Measurements from ENCODE around the gene LRRIQ4.
A peak's percentile ranks its signal among the peaks of the same experiment; 100 is the strongest.

LRRIQ4 gene

DNA sequence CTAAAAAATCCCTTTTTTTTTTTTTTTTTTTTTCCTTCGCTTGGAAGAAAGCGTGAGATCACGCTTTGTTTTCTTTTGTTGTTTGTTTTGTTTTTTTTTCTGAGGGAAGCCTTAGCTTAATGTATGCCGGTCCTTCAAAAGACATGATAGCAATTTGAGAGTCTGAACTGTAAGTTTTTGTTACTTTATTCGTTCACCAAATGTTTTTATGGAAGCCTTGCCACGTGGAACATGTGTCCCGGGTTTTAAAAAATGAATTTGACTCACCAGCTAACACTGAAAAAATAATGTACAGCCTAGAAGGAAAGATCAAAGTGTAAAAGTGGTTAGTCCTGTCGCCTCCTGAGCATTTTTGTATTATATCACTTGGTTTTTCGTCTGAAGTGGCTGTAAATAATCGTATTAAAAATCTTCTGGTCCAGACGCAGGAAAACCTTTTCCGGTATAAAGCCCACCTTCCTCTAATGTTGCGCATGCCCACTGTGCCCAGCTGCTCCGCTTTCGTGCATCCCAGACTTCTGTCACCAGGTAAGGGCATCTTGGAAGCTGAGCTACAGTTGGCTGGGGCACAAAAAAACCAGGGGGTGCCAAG, 40.3 kb upstream of the LRRIQ4 start:
- TF ChIP-seq, protein P1, sequence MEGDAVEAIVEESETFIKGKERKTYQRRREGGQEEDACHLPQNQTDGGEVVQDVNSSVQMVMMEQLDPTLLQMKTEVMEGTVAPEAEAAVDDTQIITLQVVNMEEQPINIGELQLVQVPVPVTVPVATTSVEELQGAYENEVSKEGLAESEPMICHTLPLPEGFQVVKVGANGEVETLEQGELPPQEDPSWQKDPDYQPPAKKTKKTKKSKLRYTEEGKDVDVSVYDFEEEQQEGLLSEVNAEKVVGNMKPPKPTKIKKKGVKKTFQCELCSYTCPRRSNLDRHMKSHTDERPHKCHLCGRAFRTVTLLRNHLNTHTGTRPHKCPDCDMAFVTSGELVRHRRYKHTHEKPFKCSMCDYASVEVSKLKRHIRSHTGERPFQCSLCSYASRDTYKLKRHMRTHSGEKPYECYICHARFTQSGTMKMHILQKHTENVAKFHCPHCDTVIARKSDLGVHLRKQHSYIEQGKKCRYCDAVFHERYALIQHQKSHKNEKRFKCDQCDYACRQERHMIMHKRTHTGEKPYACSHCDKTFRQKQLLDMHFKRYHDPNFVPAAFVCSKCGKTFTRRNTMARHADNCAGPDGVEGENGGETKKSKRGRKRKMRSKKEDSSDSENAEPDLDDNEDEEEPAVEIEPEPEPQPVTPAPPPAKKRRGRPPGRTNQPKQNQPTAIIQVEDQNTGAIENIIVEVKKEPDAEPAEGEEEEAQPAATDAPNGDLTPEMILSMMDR (IDR thresholded peaks at IDR 0.05; ENCODE audit: low read depth, low read length): no peak
- H3K4me3 ChIP-seq (ENCODE audit: low read depth, low read length): peak overlapping the region; percentile 71

DNA sequence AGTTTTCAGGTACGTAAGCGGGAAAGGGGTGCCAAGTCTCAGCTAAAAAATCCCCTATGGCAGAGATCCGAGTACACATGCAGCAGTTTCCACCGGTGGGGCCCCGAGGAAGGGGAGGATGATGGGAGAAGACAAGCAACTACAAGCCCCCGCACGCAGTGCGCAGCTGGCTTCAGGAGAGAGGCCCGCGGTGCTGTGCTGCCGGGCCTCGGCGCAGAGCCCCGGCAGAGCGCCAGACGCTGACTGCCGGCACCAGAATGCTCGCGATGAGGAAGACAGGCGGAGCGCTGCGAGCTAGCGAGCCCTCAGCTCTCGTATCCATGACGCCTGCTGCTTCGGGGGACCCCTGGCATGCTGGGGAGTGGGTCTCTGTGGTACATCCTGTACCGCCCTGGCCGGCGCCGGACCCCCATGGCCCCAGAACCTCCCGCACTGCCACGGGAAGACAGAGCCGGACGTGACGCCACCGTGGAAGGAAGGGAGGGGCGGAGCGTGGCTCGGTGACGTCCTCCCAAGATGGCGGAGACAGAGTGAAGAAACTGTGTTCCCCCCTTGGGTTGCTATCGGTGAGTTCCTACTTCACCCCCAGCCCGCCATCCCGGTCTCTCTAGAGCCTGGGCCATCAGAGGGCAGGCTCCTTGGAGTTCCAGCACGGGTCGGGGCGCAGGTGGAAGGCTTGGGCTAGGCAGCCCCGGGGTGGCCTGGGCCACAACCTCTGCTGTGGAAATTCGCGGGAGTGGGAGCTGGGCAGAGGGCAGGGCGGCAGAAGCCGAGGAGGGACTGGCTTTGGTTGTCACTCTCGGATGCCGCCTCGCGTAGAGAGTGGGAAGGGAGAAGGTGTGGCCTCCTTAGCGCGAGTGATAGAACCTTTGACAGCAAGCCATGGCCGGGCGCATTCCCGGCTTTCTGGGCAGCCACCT, 39.5 kb upstream of the LRRIQ4 start, which contains the start of gene MYNN:
Gene MYNN, plus strand, starts transcription at position 500 of the 920 bp plus-strand sequence. CDS start 900 bp downstream, outside the sequence.
- TF ChIP-seq, protein P1 (IDR thresholded peaks at IDR 0.05; ENCODE audit: low read depth, low read length): 0 out of 2 replicates have a peak, but pooled peaks have one; percentile 6
- H3K4me3 ChIP-seq (ENCODE audit: low read depth, low read length): peak within 1 kb of the TSS; percentile 71

DNA sequence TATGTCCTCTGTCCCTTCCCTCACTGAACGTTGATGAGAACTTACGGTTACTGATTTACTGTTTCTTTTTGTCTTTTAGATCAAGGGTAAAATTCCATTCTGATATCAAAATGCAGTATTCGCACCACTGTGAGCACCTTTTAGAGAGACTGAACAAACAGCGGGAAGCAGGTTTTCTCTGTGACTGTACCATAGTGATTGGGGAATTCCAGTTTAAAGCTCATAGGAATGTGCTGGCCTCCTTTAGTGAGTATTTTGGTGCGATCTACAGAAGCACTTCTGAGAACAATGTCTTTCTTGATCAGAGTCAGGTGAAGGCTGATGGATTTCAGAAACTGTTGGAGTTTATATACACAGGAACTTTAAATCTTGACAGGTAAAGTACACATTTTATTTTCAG, 38.5 kb upstream of the LRRIQ4 start:
- TF ChIP-seq, protein P1 (IDR thresholded peaks at IDR 0.05; ENCODE audit: low read depth, low read length): no peak
- H3K4me3 ChIP-seq (ENCODE audit: low read depth, low read length): peak overlapping the region; percentile 71

DNA sequence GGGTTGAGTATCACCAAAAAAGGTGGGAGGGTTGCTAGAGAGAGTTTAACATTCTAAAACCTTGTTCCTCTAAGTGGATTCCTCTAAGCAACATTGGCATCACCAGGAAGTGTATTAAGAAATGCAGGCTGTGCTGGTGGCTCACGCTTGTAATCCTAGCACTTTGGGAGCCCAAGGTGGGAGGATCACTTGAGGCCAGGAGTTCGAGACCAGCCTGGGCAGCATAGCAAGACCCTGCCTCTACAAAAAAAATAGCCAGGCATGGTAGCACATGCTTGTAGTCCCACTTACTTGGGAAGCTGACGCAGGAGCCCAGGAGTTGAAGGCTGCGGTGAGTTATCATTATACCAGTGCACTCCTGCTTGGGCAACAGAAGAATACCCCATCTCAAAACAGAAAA, 34.8 kb upstream of the LRRIQ4 start:
- H3K4me3 ChIP-seq (ENCODE audit: low read depth, low read length): no peak overlapping the region
- TF ChIP-seq, protein P1 (IDR thresholded peaks at IDR 0.05; ENCODE audit: low read depth, low read length): no peak

DNA sequence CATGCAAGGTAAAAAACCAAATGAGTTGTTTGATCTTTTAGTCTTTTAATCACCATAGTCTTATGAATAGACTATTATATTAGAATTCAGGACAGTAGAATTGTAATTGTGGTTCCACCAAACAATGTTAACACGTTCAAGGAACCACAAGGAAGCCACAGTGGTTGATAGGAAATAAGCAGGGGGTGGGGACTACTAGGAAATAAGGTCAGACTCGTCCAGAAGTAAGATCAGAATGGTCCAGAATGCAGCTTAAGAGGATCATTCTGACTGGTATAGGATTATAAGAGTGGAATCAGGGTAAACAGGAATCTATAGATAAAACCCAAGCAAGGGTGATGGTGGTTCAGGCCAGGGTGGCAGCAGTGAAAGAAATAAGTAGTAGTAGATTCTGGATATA, 31.9 kb upstream of the LRRIQ4 start:
- TF ChIP-seq, protein P1 (IDR thresholded peaks at IDR 0.05; ENCODE audit: low read depth, low read length): no peak
- H3K4me3 ChIP-seq (ENCODE audit: low read depth, low read length): no peak overlapping the region

DNA sequence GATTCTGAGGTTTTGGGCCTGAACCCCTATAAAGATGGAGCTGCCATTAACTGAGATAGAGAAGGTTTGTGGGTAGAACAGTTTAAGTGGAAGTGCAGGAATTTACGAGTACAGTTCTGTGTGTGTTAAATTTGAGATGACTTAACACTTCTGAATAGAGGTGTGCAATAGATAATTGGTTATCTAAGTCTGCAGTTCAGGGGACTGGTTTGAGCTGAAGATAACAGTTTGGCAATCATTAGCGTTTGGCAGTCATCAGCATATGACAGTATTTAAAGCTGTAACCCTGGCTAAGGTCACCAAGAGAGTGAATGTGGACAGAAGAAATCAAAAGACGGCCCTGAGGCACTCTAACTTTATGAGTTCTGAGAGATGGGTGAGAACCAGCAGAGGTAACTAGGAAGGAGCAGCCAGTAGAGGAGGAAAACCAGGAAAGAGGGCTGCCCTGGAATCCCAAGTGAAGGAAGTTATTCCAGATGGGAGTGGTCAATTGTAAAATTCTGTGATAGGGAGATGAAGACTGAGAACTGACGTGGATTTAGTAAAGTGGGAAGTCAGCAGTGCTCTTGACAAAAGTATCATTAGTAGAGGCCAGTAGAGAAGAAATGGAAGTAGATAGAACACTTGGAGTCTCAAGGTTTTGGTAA, 31.3 kb upstream of the LRRIQ4 start:
- TF ChIP-seq, protein P1 (IDR thresholded peaks at IDR 0.05; ENCODE audit: low read depth, low read length): no peak
- no peak overlapping the region for H3K4me3 ChIP-seq (ENCODE audit: low read depth, low read length)

Data from WI38 (cell line).